ENCODE results near the gene FABP3. TPM values are rescaled to one million over a fixed set of nuclear protein-coding genes. Genes with fewer than 3 reads are reported as not detected.

The FABP3 gene
- polyA plus RNA-seq, 1 donor from 2014 or later, result not detected

GRCh38 chr1:31327381-31327780 lies 45.5 kb downstream of the FABP3 start:
- Mint-ChIP-seq H3K9me3 (no peaks in the 10 kb centered on the region), H3K36me3 (peaks cover 5% of the 10 kb centered on the region), H3K4me1 (peaks cover 0 to 3% (median 0%) of the 10 kb centered on the region in 3 donors), H3K4me3 (no peak overlapping the region), H3K27me3 (no peaks in the 10 kb centered on the region), H3K27ac (no peak overlapping the region)

GRCh38 chr1:31326461-31326860 lies 46.4 kb downstream of the FABP3 start:
- Mint-ChIP-seq H3K4me1 (no peaks in the 10 kb centered on the region), H3K27ac (no peak overlapping the region), H3K9me3 (no peaks in the 10 kb centered on the region), H3K4me3 (no peak overlapping the region), H3K36me3 (peaks cover 9% of the 10 kb centered on the region), H3K27me3 (no peaks in the 10 kb centered on the region)

GRCh38 chr1:31324992-31325391 lies 47.9 kb downstream of the FABP3 start:
- peaks cover 13% of the 10 kb centered on the region for H3K36me3 Mint-ChIP-seq
- H3K4me3 Mint-ChIP-seq, result no peak overlapping the region
- H3K4me1 Mint-ChIP-seq, result no peaks in the 10 kb centered on the region
- no peak overlapping the region for H3K27ac Mint-ChIP-seq
- no peaks in the 10 kb centered on the region for H3K27me3 Mint-ChIP-seq
- H3K9me3 Mint-ChIP-seq, result no peaks in the 10 kb centered on the region

- Mint-ChIP-seq H3K27ac (no peak overlapping the region), H3K4me3 (no peak overlapping the region), H3K4me1 (no peaks in the 10 kb centered on the region), H3K36me3 (peaks cover 13% of the 10 kb centered on the region), H3K9me3 (no peaks in the 10 kb centered on the region), H3K27me3 (no peaks in the 10 kb centered on the region)
Observed at GRCh38 chr1:31324093-31324492, 48.8 kb downstream of the FABP3 start.

- Mint-ChIP-seq H3K4me1 (peaks cover 0 to 2% (median 0%) of the 10 kb centered on the region in 3 donors), H3K27ac (no peak overlapping the region), H3K4me3 (no peak overlapping the region), H3K9me3 (no peaks in the 10 kb centered on the region), H3K36me3 (peaks cover 12% of the 10 kb centered on the region), H3K27me3 (no peaks in the 10 kb centered on the region)
Observed at GRCh38 chr1:31318146-31318545, 54.7 kb downstream of the FABP3 start.

GRCh38 chr1:31315902-31316301 lies 57.0 kb downstream of the FABP3 start:
- Mint-ChIP-seq H3K36me3 (peaks cover 7% of the 10 kb centered on the region), H3K9me3 (peaks cover 0 to 2% (median 0%) of the 10 kb centered on the region in 3 donors), H3K4me1 (peaks cover 0 to 2% (median 0%) of the 10 kb centered on the region in 3 donors), H3K27me3 (no peaks in the 10 kb centered on the region), H3K4me3 (no peak overlapping the region), H3K27ac (no peak overlapping the region)

Other genes starting within 250 kb of the FABP3 start
- not detected for gene NKAIN1, start 133.2 kb downstream of the FABP3 start, polyA plus RNA-seq
- 66.0 TPM for gene SNRNP40, start 76.3 kb downstream of the FABP3 start, polyA plus RNA-seq
- 32.4 TPM for gene ZCCHC17, start 76.0 kb downstream of the FABP3 start, polyA plus RNA-seq
- gene SERINC2, start 40.1 kb upstream of the FABP3 start, polyA plus RNA-seq, result not detected
- gene TINAGL1, start 203.4 kb upstream of the FABP3 start, polyA plus RNA-seq, result not detected
- gene HCRTR1, start 244.6 kb upstream of the FABP3 start, polyA plus RNA-seq, result not detected

Measured in IgD-negative memory B cell (primary cell).